IMR-90 (cell line): Measurements from ENCODE around the gene OR7G3. TPM values are rescaled to one million over a fixed set of nuclear protein-coding genes. Genes with fewer than 3 reads are reported as not detected.

ENCODE experiments used
- ATAC-seq: fragments of 200-7000 bp; cut with Tn5 transposase; 2 replicates; pipeline ENCODE4 v1.9.1; 2020; ENCODE audit warnings: low read depth, mild to moderate bottlenecking, moderate library complexity
- BruUV-seq: library from RNA; stranded (reverse); fragments of 400-500 nt; replicated peaks from 2 replicates; lab custom pipeline; 2021; lab: Mats Ljungman, UMichigan
- CTCF ChIA-PET: fragments of 300-600 bp; formaldehyde crosslinking; extraction: SDS; loops from one replicate; lab custom pipeline; 2021; ENCODE audit warnings: antibody characterized with exemption; lab: Yijun Ruan, JAX
- POLR2A ChIA-PET: fragments of 300-600 bp; sonication (Branson Sonifier 250); formaldehyde crosslinking; loops from one replicate; lab custom pipeline; 2022; ENCODE audit warnings: antibody characterized with exemption; ENCODE audit not compliant: unreplicated experiment; lab: Charles Lee
- DNase-seq: peaks from one replicate; pipeline ENCODE4 v3.0.0; 2013
- H2AFZ ChIP-seq: replicated peaks from 2 replicates; pipeline ENCODE3; 2013; ENCODE audit warnings: low read length, mild to moderate bottlenecking; ENCODE audit not compliant: poor library complexity
- H2AK5ac ChIP-seq: 2 replicates; pipeline ENCODE4 v1.6.1; 2013; ENCODE audit warnings: low read depth, low read length, inconsistent platforms
- H2AK9ac ChIP-seq: replicated peaks from 2 replicates; pipeline ENCODE3; 2013; ENCODE audit warnings: mild to moderate bottlenecking, low read depth, low read length, moderate library complexity; ENCODE audit not compliant: poor library complexity
- H2BK120ac ChIP-seq: 2 replicates; pipeline ENCODE4 v1.6.1; 2013; ENCODE audit warnings: low read depth, low read length, inconsistent platforms
- H2BK15ac ChIP-seq: 3 replicates; pipeline ENCODE4 v1.6.1; 2013; ENCODE audit warnings: low read depth, low read length, inconsistent platforms
- H2BK20ac ChIP-seq: 2 replicates; pipeline ENCODE4 v1.6.1; 2013; ENCODE audit warnings: low read depth, mild to moderate bottlenecking, inconsistent platforms, low read length, moderate library complexity
- H2BK5ac ChIP-seq: 2 replicates; pipeline ENCODE4 v1.6.1; 2013; ENCODE audit warnings: mild to moderate bottlenecking, low read depth, low read length, inconsistent platforms; ENCODE audit not compliant: poor library complexity, severe bottlenecking
- H3K14ac ChIP-seq: replicated peaks from 2 replicates; pipeline ENCODE4 v1.6.1; 2013; ENCODE audit warnings: low read depth, low read length, inconsistent platforms
- H3K18ac ChIP-seq: 2 replicates; pipeline ENCODE4 v1.6.1; 2013; ENCODE audit warnings: low read depth, low read length, control low read depth
- H3K23ac ChIP-seq: 2 replicates; pipeline ENCODE4 v1.6.1; 2013; ENCODE audit warnings: low read depth, low read length, inconsistent platforms
- H3K27ac ChIP-seq: 2 replicates; pipeline ENCODE4 v1.5.1; 2013; ENCODE audit warnings: mild to moderate bottlenecking, control low read depth, low read length; ENCODE audit not compliant: insufficient read depth
- H3K27me3 ChIP-seq: 2 replicates; pipeline ENCODE4 v1.6.1; 2013; ENCODE audit warnings: low read length; ENCODE audit not compliant: control insufficient read depth, insufficient read depth
- H3K36me3 ChIP-seq: 2 replicates; pipeline ENCODE4 v1.6.1; 2013; ENCODE audit warnings: low read length, mixed read lengths; ENCODE audit not compliant: control insufficient read depth, insufficient read depth
- H3K4ac ChIP-seq: 2 replicates; pipeline ENCODE4 v1.6.1; 2013; ENCODE audit warnings: low read depth, low read length, inconsistent platforms
- H3K4me1 ChIP-seq: 2 replicates; pipeline ENCODE4 v1.6.1; 2013; ENCODE audit warnings: low read length, mixed read lengths; ENCODE audit not compliant: control insufficient read depth, insufficient read depth
- H3K4me2 ChIP-seq: 2 replicates; pipeline ENCODE4 v1.6.1; 2013; ENCODE audit warnings: low read depth, mild to moderate bottlenecking, control low read depth, low read length, moderate library complexity
- H3K4me3 ChIP-seq: 2 replicates; pipeline ENCODE4 v1.5.1; 2013; ENCODE audit warnings: low read depth, mild to moderate bottlenecking, control low read depth, low read length, moderate library complexity; ENCODE audit not compliant: insufficient read depth
- H3K56ac ChIP-seq: 2 replicates; pipeline ENCODE4 v1.6.1; 2013; ENCODE audit warnings: low read length, inconsistent platforms; ENCODE audit not compliant: insufficient read depth; ENCODE audit errors: extremely low read depth
- H3K79me1 ChIP-seq, 2 experiments: 2 replicates each; pipeline ENCODE4 v1.6.1; 2013; ENCODE audit warnings: low read length in 2 of 2, inconsistent platforms in 1 of 2, low read depth in 1 of 2
- H3K9ac ChIP-seq: 2 replicates; pipeline ENCODE4 v1.6.1; 2013; ENCODE audit warnings: low read depth, low read length, control low read depth
- H3K9me1 ChIP-seq: 2 replicates; pipeline ENCODE4 v1.6.1; 2013; ENCODE audit warnings: low read length, inconsistent platforms; ENCODE audit not compliant: insufficient read depth
- H3K9me3 ChIP-seq: 2 replicates; pipeline ENCODE4 v1.6.1; 2013; ENCODE audit warnings: low read length; ENCODE audit not compliant: control insufficient read depth, insufficient read depth
- H4K20me1 ChIP-seq: 2 replicates; pipeline ENCODE4 v1.6.1; 2013; ENCODE audit warnings: low read length, inconsistent platforms; ENCODE audit not compliant: insufficient read depth
- H4K5ac ChIP-seq: 2 replicates; pipeline ENCODE4 v1.6.1; 2013; ENCODE audit warnings: mild to moderate bottlenecking, low read depth, low read length, control low read depth
- H4K8ac ChIP-seq, 2 experiments: 2 replicates each; pipeline ENCODE4 v1.6.1; 2013; ENCODE audit warnings: low read depth in 2 of 2, low read length in 2 of 2, control low read depth in 1 of 2, inconsistent platforms in 1 of 2
- H4K91ac ChIP-seq: 2 replicates; pipeline ENCODE4 v1.6.1; 2013; ENCODE audit warnings: low read depth, low read length, inconsistent platforms; ENCODE audit not compliant: insufficient read depth
- CHD1 ChIP-seq: IDR thresholded peaks from 2 replicates; pipeline ENCODE4 v1.6.1; 2012; ENCODE audit warnings: low read depth, low read length, improper control_type of control experiment
- NFE2L2 ChIP-seq: fragments of 150-350 bp; IDR thresholded peaks from 2 replicates; pipeline ENCODE4 v1.6.1; 2016; ENCODE audit warnings: low read depth, mild to moderate bottlenecking, low read length
- SMC3 ChIP-seq: fragments of 150-350 bp; IDR thresholded peaks from 2 replicates; pipeline ENCODE4 v1.6.1; 2016; ENCODE audit warnings: low read depth, mild to moderate bottlenecking, antibody characterized with exemption, low read length, moderate library complexity
- WGBS, 2 experiments: methylation state at CpG; one replicate each; pipeline versions ENCODE4 v1.1.5 to v1.1.7; 2013; ENCODE audit warnings: missing lambda C conversion rate in 2 of 2; ENCODE audit not compliant: insufficient read length in 1 of 2; ENCODE audit errors: extremely low coverage in 2 of 2; 5-methylcytosine and 5-hydroxymethylcytosine counted together
- dilution Hi-C: fragments of 300-500 bp; cut with HindIII; formaldehyde crosslinking; loops from one replicate; pipeline ENCODE4 v1.14.3; 2018; ENCODE audit warnings: low sequenced_read_pairs; ENCODE audit not compliant: unreplicated experiment
- in situ Hi-C: fragments of 300-500 bp; cut with MboI; formaldehyde crosslinking; loops from 3 replicates; pipeline ENCODE4 v1.14.3; 2019; ENCODE audit warnings: low sequenced_read_pairs, inconsistent platforms, mixed read lengths
- intact Hi-C: fragments of 100-400 bp; cut with micrococcal nuclease; formaldehyde crosslinking; loops from 2 replicates; pipeline ENCODE4 v1.10.0; 2022
- polyA plus RNA-seq, 3 experiments: library from polyadenylated mRNA; depleted of rRNA; stranded (reverse); fragments of >200 nt; gene quantifications; 2 replicates each; pipeline ENCODE4 v1.2.3, GENCODE V29; 2012; ENCODE audit warnings: low replicate concordance in 1 of 3
- total RNA-seq: library from RNA; depleted of rRNA; stranded (reverse); fragments of >200 nt; gene quantifications from 2 replicates; pipeline ENCODE4 v1.2.3, GENCODE V29; 2012

Gene OR7G3
- total and polyA plus RNA-seq, 2 of the 4 experiments (the other 2 are of a cell fraction): not detected

DNA sequence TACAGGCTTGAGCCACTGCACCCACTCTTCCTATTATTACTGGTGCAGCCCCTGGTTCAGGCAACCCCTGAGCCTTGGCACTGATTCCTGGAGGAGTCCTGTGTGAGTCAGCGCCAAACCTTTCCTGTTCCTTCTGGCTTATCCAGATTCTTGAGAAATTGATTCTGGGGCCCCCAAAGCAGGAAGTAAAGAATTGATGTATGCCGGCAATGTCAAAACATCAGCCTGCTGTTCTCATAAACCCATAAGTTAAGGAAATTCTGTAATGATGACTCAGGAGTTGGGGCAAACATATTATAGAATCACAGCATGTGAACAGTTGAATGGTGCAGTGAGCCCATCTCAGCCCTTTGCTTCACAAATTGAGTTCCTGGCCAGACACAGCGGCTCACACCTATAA lies 1.4 kb upstream of the OR7G3 start:
- Histone ChIP-seq H2BK120ac (no peak overlapping the region), H3K18ac (no peak overlapping the region), H4K8ac (no peak overlapping the region), H2AK5ac (no peak overlapping the region), H3K9me1 (no peaks in the 10 kb centered on the region), H3K4ac (no peak overlapping the region), H4K91ac (no peak overlapping the region), H2AK9ac (no peak overlapping the region), H4K5ac (no peak overlapping the region), H2AFZ (no peak overlapping the region), H3K9ac (no peak overlapping the region), H2BK15ac (no peak overlapping the region), H3K9me3 (no peaks in the 10 kb centered on the region; the same call in 1 of the 2 replicates), H3K4me2 (no peak overlapping the region), H3K36me3 (no peaks in the 10 kb centered on the region), H4K20me1 (no peaks in the 10 kb centered on the region), H3K4me1 (no peaks in the 10 kb centered on the region), H3K27ac (no peak overlapping the region), H2BK5ac (no peak overlapping the region), H3K56ac (no peak overlapping the region), H2BK20ac (no peak overlapping the region), H3K27me3 (no peaks in the 10 kb centered on the region), H3K79me1 (no peaks in the 10 kb centered on the region), H3K23ac (no peak overlapping the region), H3K14ac (no peak overlapping the region), H3K4me3 (no peak overlapping the region)
- ChIA-PET POLR2A (no interaction called here), CTCF (no interaction called here)
- BruUV-seq: no TSS peak
- DNase-seq: peak; percentile 4
- in situ Hi-C loops: loop anchor here (25.0 kb wide), 1 partner anchor 934 kb away; no protein-coding TSS in a partner anchor
- ATAC-seq: peak; percentile 27; the same call in 1 of the 2 replicates
- WGBS, 2 experiments: no CpG with 5 or more reads among the region's 3 CpGs
- intact Hi-C loops: no loop called here
- dilution Hi-C loops: no loop called here
- TF ChIP-seq CHD1 (no peak), SMC3 (no peak), NFE2L2 (no peak)
